ENCODE data around the gene RBP7. TPM values are rescaled to one million over a fixed set of nuclear protein-coding genes. Genes with fewer than 3 reads are reported as not detected.
A peak's percentile ranks its signal among the peaks of the same experiment; 100 is the strongest.

The RBP7 gene
- polyA plus RNA-seq, 1 donor (not counting 4 experiments of a cell fraction or from before 2014, with no cell fraction given), result 1.1 TPM

GRCh38 chr1:10056599-10056987, 59.6 kb downstream of the RBP7 start:
- peak overlapping the region; percentile 28 for H3K9ac ChIP-seq (ENCODE audit: control insufficient read depth, extremely low read depth, insufficient read depth, low read length)
- H3K27ac ChIP-seq (ENCODE audit: control insufficient read depth, insufficient read depth, low read length), result peak overlapping the region; percentile 78
- H4K20me1 ChIP-seq (ENCODE audit: control insufficient read depth, extremely low read depth, insufficient read depth, low read length), result no peaks in the 10 kb centered on the region
- peaks cover 23% of the 10 kb centered on the region for H3K4me1 ChIP-seq (ENCODE audit: control insufficient read depth, extremely low read depth, insufficient read depth, low read length)
- TF ChIP-seq CTCF (optimal IDR thresholded peaks at IDR 0.05 in 1 of 3, IDR thresholded peaks at IDR 0.05 in 1 of 3, conservative IDR thresholded peaks at IDR 0.05 in 1 of 3; ENCODE audit: extremely low read depth in 1 of 3, insufficient read depth in 2 of 3, low read length in 3 of 3) (no peak), EZH2 (IDR thresholded peaks at IDR 0.05; ENCODE audit: low read length) (no peak)
- H3K4me2 ChIP-seq (ENCODE audit: control insufficient read depth, extremely low read depth, insufficient read depth, low read depth, low read length), result no peak overlapping the region
- FAIRE-seq, result no peak
- peaks cover 5 to 13% of the 10 kb centered on the region in 2 experiments for H3K36me3 ChIP-seq (ENCODE audit: control insufficient read depth in 2 of 2, extremely low read depth in 1 of 2, insufficient read depth in 2 of 2, low read length in 2 of 2)
- no peaks in the 10 kb centered on the region for H3K9me1 ChIP-seq (ENCODE audit: control insufficient read depth, extremely low read depth, insufficient read depth, low read length)
- no peak for DNase-seq (ENCODE audit: low read depth, low spot score)
- H3K79me2 ChIP-seq (ENCODE audit: control insufficient read depth, insufficient read depth, low read length), result peaks cover 62% of the 10 kb centered on the region
- H2AFZ ChIP-seq (ENCODE audit: control insufficient read depth, low read length), result no peak overlapping the region
- H3K4me3 ChIP-seq (ENCODE audit: control insufficient read depth in 2 of 3, extremely low read depth in 1 of 3, insufficient read depth in 2 of 3, low read depth in 1 of 3, low read length in 3 of 3), result no peak overlapping the region
- no peaks in the 10 kb centered on the region for H3K9me3 ChIP-seq (ENCODE audit: control insufficient read depth, low read depth, low read length)
- dilution Hi-C loops (cut with MboI; ENCODE audit: extremely low pct_ligation_motif_present, low sequenced_read_pairs), result no loop called here
- H3K27me3 ChIP-seq (ENCODE audit: control insufficient read depth, extremely low read depth, insufficient read depth, low read length), result no peaks in the 10 kb centered on the region

- Histone ChIP-seq H3K9ac (ENCODE audit: control insufficient read depth, extremely low read depth, insufficient read depth, low read length) (peak overlapping the region; percentile 52), H2AFZ (ENCODE audit: control insufficient read depth, low read length) (no peak overlapping the region), H3K27ac (ENCODE audit: control insufficient read depth, insufficient read depth, low read length) (peak overlapping the region; percentile 78), H4K20me1 (ENCODE audit: control insufficient read depth, extremely low read depth, insufficient read depth, low read length) (no peaks in the 10 kb centered on the region), H3K79me2 (ENCODE audit: control insufficient read depth, insufficient read depth, low read length) (peaks cover 62% of the 10 kb centered on the region), H3K9me1 (ENCODE audit: control insufficient read depth, extremely low read depth, insufficient read depth, low read length) (no peaks in the 10 kb centered on the region), H3K4me3 (ENCODE audit: control insufficient read depth in 2 of 3, extremely low read depth in 1 of 3, insufficient read depth in 2 of 3, low read depth in 1 of 3, low read length in 3 of 3) (no peak overlapping the region), H3K4me2 (ENCODE audit: control insufficient read depth, extremely low read depth, insufficient read depth, low read depth, low read length) (peak overlapping the region; percentile 29), H3K9me3 (ENCODE audit: control insufficient read depth, low read depth, low read length) (no peaks in the 10 kb centered on the region), H3K4me1 (ENCODE audit: control insufficient read depth, extremely low read depth, insufficient read depth, low read length) (peaks cover 23% of the 10 kb centered on the region), H3K27me3 (ENCODE audit: control insufficient read depth, extremely low read depth, insufficient read depth, low read length) (no peaks in the 10 kb centered on the region), H3K36me3 (ENCODE audit: control insufficient read depth in 2 of 2, extremely low read depth in 1 of 2, insufficient read depth in 2 of 2, low read length in 2 of 2) (peaks cover 5 to 13% of the 10 kb centered on the region in 2 experiments)
- dilution Hi-C loops (cut with MboI; ENCODE audit: extremely low pct_ligation_motif_present, low sequenced_read_pairs), result no loop called here
- no peak for DNase-seq (ENCODE audit: low read depth, low spot score)
- no peak for TF ChIP-seq EZH2 (IDR thresholded peaks at IDR 0.05; ENCODE audit: low read length)
- no peak for TF ChIP-seq CTCF (optimal IDR thresholded peaks at IDR 0.05 in 1 of 3, IDR thresholded peaks at IDR 0.05 in 1 of 3, conservative IDR thresholded peaks at IDR 0.05 in 1 of 3; ENCODE audit: extremely low read depth in 1 of 3, insufficient read depth in 2 of 3, low read length in 3 of 3)
- FAIRE-seq, result no peak
These were observed 60.3 kb downstream of the RBP7 start for GRCh38 chr1:10057343-10057742.
